Heart right ventricle (tissue), 16 donors: ENCODE data around the gene LAMA2. TPM values are rescaled to one million over a fixed set of nuclear protein-coding genes. Genes with fewer than 3 reads are reported as not detected.

ENCODE experiments used
- ATAC-seq, 8 donors: fragments of 200-7000 bp; cut with Tn5 transposase; one replicate each; pipeline ENCODE4 v1.9.1; 2020; ENCODE audit warnings: mild to moderate bottlenecking in 8 of 8, moderate library complexity in 8 of 8, moderate number of reproducible peaks in 1 of 8
- DNase-seq, 2 donors: peaks; one replicate each; pipeline ENCODE4 v3.0.0-alpha.2; 2020
- H3K27ac ChIP-seq, 10 donors: fragments of 200-600 bp; sonication (generic) in 2 of 10; one replicate each; pipeline versions ENCODE4 v1.5.0 to v1.8.0; 2020 to 2022; ENCODE audit warnings: mild to moderate bottlenecking in 3 of 10
- H3K27me3 ChIP-seq, 7 donors: fragments of 200-600 bp; one replicate each; pipeline ENCODE4 v1.8.0; 2021 to 2022; ENCODE audit warnings: mild to moderate bottlenecking in 2 of 7
- H3K36me3 ChIP-seq, 9 donors: fragments of 200-600 bp; sonication (generic) in 1 of 9; one replicate each; pipeline versions ENCODE4 v1.5.0 to v1.8.0; 2020 to 2022; ENCODE audit warnings: mild to moderate bottlenecking in 2 of 9
- H3K4me1 ChIP-seq, 9 donors: fragments of 200-600 bp; sonication (generic) in 1 of 9; one replicate each; pipeline versions ENCODE4 v1.5.0 to v1.8.0; 2020 to 2022; ENCODE audit warnings: mild to moderate bottlenecking in 4 of 9
- H3K4me3 ChIP-seq, 10 donors: fragments of 200-600 bp; sonication (generic) in 2 of 10; one replicate each; pipeline versions ENCODE4 v1.5.0 to v1.8.0; 2020 to 2022; ENCODE audit warnings: mild to moderate bottlenecking in 7 of 10, moderate library complexity in 2 of 10
- H3K9me3 ChIP-seq, 11 donors: fragments of 200-600 bp in 10 of 11; sonication (generic) in 2 of 11; one replicate each; pipeline versions ENCODE4 v1.5.0 to v1.8.0; 2013 to 2022; ENCODE audit warnings: mild to moderate bottlenecking in 2 of 11, control low read depth in 1 of 11, moderate library complexity in 1 of 11
- WGBS, 2 donors: extraction: QIAGEN DNeasy Blood & Tissue Kit; methylation state at CpG; one replicate each; pipeline ENCODE4 v1.1.7; 2013; ENCODE audit warnings: inconsistent platforms in 1 of 2; 5-methylcytosine and 5-hydroxymethylcytosine counted together
- intact Hi-C, 10 donors: fragments of 100-400 bp; cut with DNase I; formaldehyde crosslinking; loops; one replicate each; pipeline versions ENCODE4 v1.11.1 to v1.14.2; 2022
- polyA plus RNA-seq, 2 donors: library from polyadenylated mRNA; stranded (reverse); fragments of 200-250 nt; gene quantifications; one replicate each; pipeline ENCODE4 v1.2.3, GENCODE V29; 2013
- total RNA-seq, 10 donors: library from RNA; stranded (reverse); fragmentation: NEBNext Ultra II Directional in 3 of 10; extraction: Animal tissue kit (Norgen Biotek cat#: 25700) in 3 of 10; gene quantifications; one replicate each; pipeline versions ENCODE4 v1.2.1 to v1.2.4, GENCODE V29; 2021 to 2023
- TF ChIP-seq, protein P1 (sequence below), 9 donors: fragments of 200-600 bp; sonication (generic) in 2 of 9; IDR thresholded peaks; one replicate each; pipeline versions ENCODE4 v1.5.0 to v1.8.0; 2021 to 2022; ENCODE audit warnings: antibody characterized with exemption in 9 of 9, mild to moderate bottlenecking in 5 of 9, moderate library complexity in 1 of 9
- donor health status: Arrhythmogenic right ventricular cardiomyopathy.
- donor health status: ischemic (EF 13 %, LVEDD 7.1; RV severe dilation, severe dysfunction).
- donor health status: healthy with polysubstance abuse.
- donor health status: DM: no; HTN: yes; CAD: no.
- donor health status: DM: no; HTN: no; CAD: no.
- donor health status: ischemic (EF 25% LVEDD 6.9; RV normal size, moderate dysfunction).
- donor health status: ischemic (EF 25% LVEDD 5.7; RV mildly dilated, moderate dysfunction).
- donor health status: healthy.
- donor health status: DM: yes; HTN: yes; CAD: no.
- donor health status: Ischemic cardiomyopathy.
- donor health status: ischemic (EF 35%, LVEDD 5.7; RV mildly dilated, moderate dysfunction).
- donor health status: nonischemic (EF 11% LVEDD 7.7; RV severe dilation, severe dysfunction).
- donor health status: DM: yes; HTN: yes; CAD: no.
- donor health status: PGD.
- donor health status: ischemic (EF 29% LVEDD 5.4; RV normal size, mild dysfunction).
- donor health status: nonischemic (EF 23%, LVEDD 6.1; RV moderate dilation, normal function).

Gene LAMA2
- total and polyA plus RNA-seq, 12 donors, result 31.1 to 293 (median 223) TPM

DNA sequence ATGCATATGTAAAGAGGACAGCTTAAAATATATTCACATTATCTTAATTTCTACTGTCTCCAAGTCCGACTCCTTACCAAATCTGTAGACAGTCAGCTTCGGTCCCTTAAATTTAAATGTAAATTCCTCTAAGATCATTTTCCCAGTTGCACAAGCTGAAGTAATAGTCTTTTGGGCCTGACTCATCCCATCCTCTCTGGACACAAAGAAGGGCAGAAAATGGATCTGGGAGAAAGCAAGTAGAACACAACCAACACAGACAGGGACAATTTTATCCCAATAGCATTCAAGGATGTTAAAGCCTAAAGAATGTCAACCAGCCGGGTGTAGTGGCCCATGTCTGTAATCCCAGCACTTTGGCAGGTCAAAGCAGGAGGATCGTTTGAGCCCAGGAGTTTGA lies 598.8 kb downstream of the LAMA2 start:
- H3K4me3 ChIP-seq, result no peak overlapping the region
- H3K27ac ChIP-seq, result no peak overlapping the region
- H3K36me3 ChIP-seq, result peaks cover 0 to 98% (median 42%) of the 10 kb centered on the region in 9 donors
- intact Hi-C loops, result no loop called here
- H3K4me1 ChIP-seq, result no peaks in the 10 kb centered on the region
- H3K9me3 ChIP-seq, result no peaks in the 10 kb centered on the region
- DNase-seq, result no peak
- TF ChIP-seq, protein P1, sequence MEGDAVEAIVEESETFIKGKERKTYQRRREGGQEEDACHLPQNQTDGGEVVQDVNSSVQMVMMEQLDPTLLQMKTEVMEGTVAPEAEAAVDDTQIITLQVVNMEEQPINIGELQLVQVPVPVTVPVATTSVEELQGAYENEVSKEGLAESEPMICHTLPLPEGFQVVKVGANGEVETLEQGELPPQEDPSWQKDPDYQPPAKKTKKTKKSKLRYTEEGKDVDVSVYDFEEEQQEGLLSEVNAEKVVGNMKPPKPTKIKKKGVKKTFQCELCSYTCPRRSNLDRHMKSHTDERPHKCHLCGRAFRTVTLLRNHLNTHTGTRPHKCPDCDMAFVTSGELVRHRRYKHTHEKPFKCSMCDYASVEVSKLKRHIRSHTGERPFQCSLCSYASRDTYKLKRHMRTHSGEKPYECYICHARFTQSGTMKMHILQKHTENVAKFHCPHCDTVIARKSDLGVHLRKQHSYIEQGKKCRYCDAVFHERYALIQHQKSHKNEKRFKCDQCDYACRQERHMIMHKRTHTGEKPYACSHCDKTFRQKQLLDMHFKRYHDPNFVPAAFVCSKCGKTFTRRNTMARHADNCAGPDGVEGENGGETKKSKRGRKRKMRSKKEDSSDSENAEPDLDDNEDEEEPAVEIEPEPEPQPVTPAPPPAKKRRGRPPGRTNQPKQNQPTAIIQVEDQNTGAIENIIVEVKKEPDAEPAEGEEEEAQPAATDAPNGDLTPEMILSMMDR (IDR thresholded peaks at IDR 0.05), result no peak
- 86% methylated on average over 4 of the region's 4 CpGs for WGBS, 2 donors
- H3K27me3 ChIP-seq, result no peaks in the 10 kb centered on the region
- no peak for ATAC-seq

DNA sequence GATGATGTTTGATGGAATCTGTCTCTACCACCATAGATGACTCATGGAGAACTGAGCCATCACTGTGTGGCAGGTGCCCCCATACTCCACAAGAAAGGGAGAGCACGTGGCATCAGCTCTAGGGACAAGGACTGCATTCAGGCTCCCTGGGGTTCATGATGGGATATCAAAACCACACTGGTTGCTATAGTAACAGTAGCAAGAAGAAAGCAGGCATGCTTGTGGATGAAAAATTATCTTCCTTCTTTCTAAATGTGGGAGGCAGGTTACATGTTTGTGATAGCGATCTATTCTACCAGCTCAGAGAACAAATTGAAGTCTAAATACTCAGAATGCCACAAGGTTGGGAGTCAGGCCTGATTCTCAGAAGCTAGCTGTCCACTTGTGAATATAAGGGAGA lies 602.8 kb downstream of the LAMA2 start:
- WGBS, 2 donors, result 87 to 89% methylated on average over 2 of the region's 2 CpGs
- no peak overlapping the region for H3K4me3 ChIP-seq
- intact Hi-C loops, result no loop called here
- H3K36me3 ChIP-seq, result peaks cover 0 to 78% (median 42%) of the 10 kb centered on the region in 9 donors
- H3K27me3 ChIP-seq, result no peaks in the 10 kb centered on the region
- TF ChIP-seq, protein P1 (IDR thresholded peaks at IDR 0.05), result no peak
- ATAC-seq, result no peak
- H3K9me3 ChIP-seq, result no peaks in the 10 kb centered on the region
- no peak for DNase-seq
- H3K4me1 ChIP-seq, result peaks cover 0 to 23% (median 21%) of the 10 kb centered on the region in 9 donors
- H3K27ac ChIP-seq, result no peak overlapping the region

DNA sequence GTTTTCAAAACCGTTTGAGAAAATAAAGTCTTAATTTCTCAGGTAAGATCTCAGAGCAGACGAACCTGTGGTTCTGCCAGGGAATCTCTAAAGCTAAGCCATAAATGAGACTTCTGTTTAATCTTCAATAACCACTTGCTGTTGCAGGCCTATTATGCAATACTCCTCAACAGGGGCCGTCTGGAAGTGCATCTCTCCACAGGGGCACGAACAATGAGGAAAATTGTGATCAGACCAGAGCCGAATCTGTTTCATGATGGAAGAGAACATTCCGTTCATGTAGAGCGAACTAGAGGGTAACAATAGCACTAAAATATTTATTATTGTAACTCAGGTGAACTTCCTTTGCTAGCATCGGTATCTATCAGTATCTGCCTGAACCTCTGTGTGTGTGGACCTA lies 603.4 kb downstream of the LAMA2 start:
- Histone ChIP-seq H3K4me1 (peaks cover 0 to 29% (median 23%) of the 10 kb centered on the region in 9 donors), H3K4me3 (no peak overlapping the region), H3K27me3 (no peaks in the 10 kb centered on the region), H3K27ac (peak overlapping the region in 1 of 10 donors; percentile 9), H3K9me3 (no peaks in the 10 kb centered on the region), H3K36me3 (peaks cover 0 to 73% (median 38%) of the 10 kb centered on the region in 9 donors)
- ATAC-seq, result peak in 1 of 8 donors; percentile 38
- WGBS, 2 donors, result 71 to 78% methylated on average over 8 of the region's 8 CpGs
- DNase-seq, result no peak
- TF ChIP-seq, protein P1 (IDR thresholded peaks at IDR 0.05), result no peak
- intact Hi-C loops, result no loop called here

DNA sequence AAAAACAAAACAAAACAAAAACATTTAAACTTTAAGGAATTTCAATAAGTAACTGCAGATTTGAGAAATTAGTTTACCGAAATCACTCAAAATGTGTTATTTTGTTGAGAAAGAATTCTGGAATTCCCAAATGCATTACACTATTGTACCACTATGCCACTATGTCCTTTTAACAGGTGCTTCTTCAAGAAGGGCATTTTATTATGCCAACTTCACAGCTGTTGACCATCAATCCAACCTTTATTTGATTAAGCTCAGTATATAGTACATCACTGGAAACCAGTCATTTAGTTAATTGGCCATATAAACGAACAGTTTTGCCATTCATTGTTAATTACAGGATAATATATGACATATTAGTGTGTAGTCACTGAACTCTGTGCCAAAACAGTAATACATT lies 605.4 kb downstream of the LAMA2 start:
- Histone ChIP-seq H3K27me3 (no peaks in the 10 kb centered on the region), H3K27ac (peak overlapping the region in 1 of 10 donors; percentile 8), H3K4me3 (no peak overlapping the region), H3K36me3 (peaks cover 0 to 73% (median 40%) of the 10 kb centered on the region in 9 donors), H3K4me1 (peaks cover 0 to 43% (median 26%) of the 10 kb centered on the region in 9 donors), H3K9me3 (no peaks in the 10 kb centered on the region)
- TF ChIP-seq, protein P1 (IDR thresholded peaks at IDR 0.05), result no peak
- DNase-seq (no peak), ATAC-seq (no peak)
- intact Hi-C loops, result no loop called here
- 49 to 75% methylated on average over 2 of the region's 2 CpGs for WGBS, 2 donors
